Measurements from ENCODE around the gene TTN.
"Not testable (repeated sequence)": the region's sequence is repeated elsewhere in the genome, so short reads cannot be mapped to it uniquely, and the experiment has no call there.

Gene TTN

DNA sequence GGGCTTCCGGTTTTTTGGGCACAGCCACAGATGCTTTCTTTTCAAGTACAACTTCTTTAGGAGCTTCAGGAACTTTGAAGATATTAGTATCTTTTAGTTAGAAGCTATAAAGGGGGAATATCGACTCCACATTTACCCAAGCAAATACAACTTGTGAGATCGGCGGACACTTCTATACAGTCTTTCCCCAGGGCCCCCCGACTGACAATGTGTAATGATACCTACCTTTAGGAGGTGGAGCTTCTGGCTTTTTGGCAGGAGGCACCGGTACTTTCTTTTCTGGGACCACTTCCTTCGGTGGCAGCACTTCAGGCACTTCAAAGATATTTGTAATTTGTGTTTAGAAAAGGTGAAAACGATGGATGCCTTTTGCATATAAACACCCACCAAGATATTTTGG is 148.7 kb downstream of the TTN start:
- not testable (repeated sequence) for H3K9ac ChIP-seq (ENCODE audit: low read depth, low read length); H3K9me3 ChIP-seq (replicated peaks; ENCODE audit: low read length); H3K36me3 ChIP-seq (ENCODE audit: insufficient read depth, low read length); H3K27me3 ChIP-seq (ENCODE audit: control insufficient read depth, insufficient read depth, low read length); H3K4me2 ChIP-seq (ENCODE audit: low read length); H3K4me3 ChIP-seq (ENCODE audit: low read length); H3K4me1 ChIP-seq (ENCODE audit: control insufficient read depth, insufficient read depth, low read length)

DNA sequence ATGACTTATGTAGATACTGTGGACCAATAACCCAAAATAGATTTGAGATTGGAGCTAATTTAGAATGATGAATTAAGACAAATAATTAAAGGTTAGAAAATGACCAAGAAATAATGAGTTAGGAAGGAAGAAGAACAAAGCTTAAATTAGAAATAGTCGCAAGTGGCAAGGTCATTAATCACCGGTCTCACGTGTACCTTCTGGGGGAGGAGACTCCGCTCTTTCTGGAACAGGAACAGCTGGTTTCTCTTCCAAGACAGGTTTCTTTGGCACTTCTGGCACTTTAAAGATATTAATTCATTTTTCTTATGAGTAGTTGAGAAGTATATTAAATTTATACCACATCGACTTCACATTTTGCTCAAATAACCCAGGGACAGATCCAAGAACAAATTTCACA is 156.7 kb downstream of the TTN start:
- Histone ChIP-seq H3K9me3 (replicated peaks; ENCODE audit: low read length) (no peaks in the 10 kb centered on the region), H3K27me3 (ENCODE audit: control insufficient read depth, insufficient read depth, low read length) (no peaks in the 10 kb centered on the region), H3K9ac (ENCODE audit: low read depth, low read length) (no peak overlapping the region), H3K4me1 (ENCODE audit: control insufficient read depth, insufficient read depth, low read length) (no peaks in the 10 kb centered on the region), H3K4me3 (ENCODE audit: low read length) (no peak overlapping the region), H3K36me3 (ENCODE audit: insufficient read depth, low read length) (no peaks in the 10 kb centered on the region), H3K4me2 (ENCODE audit: low read length) (no peak overlapping the region)

DNA sequence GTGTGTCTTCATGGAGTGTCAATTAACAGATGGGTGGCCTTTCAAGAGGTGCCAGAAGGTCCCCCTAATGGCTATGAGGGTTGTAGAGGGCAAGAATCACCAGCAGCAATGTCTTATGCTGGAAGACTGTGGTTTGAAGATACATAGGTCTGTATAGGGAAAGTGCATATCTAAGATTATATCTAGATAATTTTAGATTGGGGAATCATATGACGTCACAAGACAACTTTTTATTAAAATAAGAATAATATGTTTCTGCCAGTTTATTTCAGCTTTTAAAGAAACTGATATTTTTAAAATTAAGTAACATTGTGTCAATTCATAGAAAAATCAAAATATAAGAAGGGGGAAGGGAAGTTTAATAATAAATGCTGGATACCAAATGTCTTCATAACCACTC is 162.3 kb downstream of the TTN start:
- H3K36me3 ChIP-seq (ENCODE audit: insufficient read depth, low read length): no peaks in the 10 kb centered on the region
- H3K4me2 ChIP-seq (ENCODE audit: low read length): no peak overlapping the region
- H3K4me1 ChIP-seq (ENCODE audit: control insufficient read depth, insufficient read depth, low read length): no peaks in the 10 kb centered on the region
- H3K4me3 ChIP-seq (ENCODE audit: low read length): no peak overlapping the region
- no peaks in the 10 kb centered on the region for H3K27me3 ChIP-seq (ENCODE audit: control insufficient read depth, insufficient read depth, low read length)
- no peak overlapping the region for H3K9ac ChIP-seq (ENCODE audit: low read depth, low read length)
- H3K9me3 ChIP-seq (replicated peaks; ENCODE audit: low read length): no peaks in the 10 kb centered on the region

DNA sequence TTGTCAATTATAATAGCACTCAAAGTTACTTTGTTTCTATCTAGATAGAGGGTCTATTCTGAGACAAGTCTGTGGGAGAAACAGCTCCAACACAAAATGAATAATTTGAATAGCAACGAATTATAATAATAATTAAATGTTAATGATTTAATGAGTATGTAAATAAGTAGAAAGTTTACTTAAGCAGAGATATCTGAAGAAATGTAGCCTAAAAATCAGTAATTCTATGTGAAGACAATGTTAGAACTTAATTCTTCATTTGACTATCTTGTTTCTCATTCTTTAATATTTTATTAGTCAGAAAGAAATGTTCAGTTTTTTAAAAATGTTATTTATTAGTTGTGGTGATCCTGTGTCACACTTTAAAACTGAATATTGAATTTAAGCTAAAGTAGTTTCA is 165.7 kb downstream of the TTN start:
- H3K4me2 ChIP-seq (ENCODE audit: low read length): no peak overlapping the region

DNA sequence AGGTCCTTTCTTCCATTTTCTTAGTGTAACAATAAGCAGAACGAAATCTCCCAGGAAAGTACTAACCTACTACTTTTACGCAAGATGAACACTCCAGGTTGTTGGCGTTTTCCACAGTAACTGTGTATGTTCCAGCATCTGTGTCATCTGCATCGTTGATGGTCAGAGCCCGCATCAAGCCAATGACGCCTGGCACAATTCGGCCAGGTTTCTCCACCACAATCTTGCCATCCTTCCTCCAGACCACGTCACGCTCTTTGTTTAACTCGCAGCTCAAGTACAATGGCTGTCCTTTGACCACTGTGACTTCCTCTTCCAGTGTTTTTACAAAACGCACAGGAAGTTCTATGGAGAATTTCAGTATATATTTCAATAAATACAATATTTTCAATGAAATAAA is 171.3 kb downstream of the TTN start:
- Histone ChIP-seq H3K4me3 (ENCODE audit: low read length) (no peak overlapping the region), H3K27me3 (ENCODE audit: control insufficient read depth, insufficient read depth, low read length) (no peaks in the 10 kb centered on the region), H3K9ac (ENCODE audit: low read depth, low read length) (no peak overlapping the region), H3K4me1 (ENCODE audit: control insufficient read depth, insufficient read depth, low read length) (no peaks in the 10 kb centered on the region), H3K36me3 (ENCODE audit: insufficient read depth, low read length) (no peaks in the 10 kb centered on the region), H3K4me2 (ENCODE audit: low read length) (no peak overlapping the region), H3K9me3 (replicated peaks; ENCODE audit: low read length) (no peaks in the 10 kb centered on the region)

More for the DNA sequence above, 165.7 kb downstream of the TTN start:
- no peaks in the 10 kb centered on the region for H3K27me3 ChIP-seq (ENCODE audit: control insufficient read depth, insufficient read depth, low read length)
- H3K36me3 ChIP-seq (ENCODE audit: insufficient read depth, low read length): no peaks in the 10 kb centered on the region
- no peak overlapping the region for H3K9ac ChIP-seq (ENCODE audit: low read depth, low read length)
- no peak overlapping the region for H3K4me3 ChIP-seq (ENCODE audit: low read length)
- no peaks in the 10 kb centered on the region for H3K4me1 ChIP-seq (ENCODE audit: control insufficient read depth, insufficient read depth, low read length)
- H3K9me3 ChIP-seq (replicated peaks; ENCODE audit: low read length): no peaks in the 10 kb centered on the region

DNA sequence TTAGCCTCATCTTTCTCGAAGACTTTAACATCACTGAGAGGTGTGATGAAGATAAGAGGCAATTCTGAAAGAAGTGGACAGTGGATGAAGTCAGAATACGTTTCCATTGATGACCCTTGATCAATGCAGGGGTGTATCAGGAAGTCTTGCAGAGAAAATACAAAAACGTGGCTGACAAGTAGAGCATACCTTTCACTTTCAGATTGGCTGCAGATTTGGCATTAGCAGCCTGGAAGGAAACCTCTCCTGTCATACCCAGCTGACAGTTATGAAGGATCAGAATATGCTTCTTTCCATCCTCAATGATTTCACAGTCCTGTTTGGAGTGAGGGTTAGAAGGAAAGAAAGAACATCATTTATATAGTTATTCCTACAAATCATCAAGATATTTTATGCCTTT is 174.5 kb downstream of the TTN start:
- Histone ChIP-seq H3K4me3 (ENCODE audit: low read length) (no peak overlapping the region), H3K27me3 (ENCODE audit: control insufficient read depth, insufficient read depth, low read length) (no peaks in the 10 kb centered on the region), H3K9me3 (replicated peaks; ENCODE audit: low read length) (no peaks in the 10 kb centered on the region), H3K4me2 (ENCODE audit: low read length) (no peak overlapping the region), H3K36me3 (ENCODE audit: insufficient read depth, low read length) (no peaks in the 10 kb centered on the region), H3K9ac (ENCODE audit: low read depth, low read length) (no peak overlapping the region), H3K4me1 (ENCODE audit: control insufficient read depth, insufficient read depth, low read length) (no peaks in the 10 kb centered on the region)

DNA sequence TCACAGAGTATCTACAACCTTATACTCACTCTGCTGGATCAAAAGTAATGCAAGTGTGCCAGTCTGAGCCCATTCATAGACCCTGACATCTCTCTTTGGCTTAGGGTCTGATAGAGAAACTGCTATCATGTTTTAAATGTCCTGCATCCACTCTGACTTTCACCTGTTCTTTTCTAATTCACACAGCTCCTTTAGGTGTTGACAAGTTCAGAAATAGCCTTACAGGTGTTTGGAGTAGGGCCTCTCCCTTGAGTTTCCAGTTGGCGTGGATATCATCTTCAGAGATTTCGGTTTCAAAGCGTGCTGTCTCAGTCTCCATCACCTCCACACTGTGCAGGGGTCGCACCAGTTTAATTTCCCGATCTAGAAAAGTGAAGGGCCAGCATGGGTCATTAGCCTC is 176.6 kb downstream of the TTN start:
- H3K4me1 ChIP-seq (ENCODE audit: control insufficient read depth, insufficient read depth, low read length): no peaks in the 10 kb centered on the region
- H3K4me3 ChIP-seq (ENCODE audit: low read length): no peak overlapping the region
- H3K9me3 ChIP-seq (replicated peaks; ENCODE audit: low read length): no peaks in the 10 kb centered on the region
- no peaks in the 10 kb centered on the region for H3K27me3 ChIP-seq (ENCODE audit: control insufficient read depth, insufficient read depth, low read length)
- no peak overlapping the region for H3K4me2 ChIP-seq (ENCODE audit: low read length)
- H3K9ac ChIP-seq (ENCODE audit: low read depth, low read length): no peak overlapping the region
- H3K36me3 ChIP-seq (ENCODE audit: insufficient read depth, low read length): no peaks in the 10 kb centered on the region

DNA sequence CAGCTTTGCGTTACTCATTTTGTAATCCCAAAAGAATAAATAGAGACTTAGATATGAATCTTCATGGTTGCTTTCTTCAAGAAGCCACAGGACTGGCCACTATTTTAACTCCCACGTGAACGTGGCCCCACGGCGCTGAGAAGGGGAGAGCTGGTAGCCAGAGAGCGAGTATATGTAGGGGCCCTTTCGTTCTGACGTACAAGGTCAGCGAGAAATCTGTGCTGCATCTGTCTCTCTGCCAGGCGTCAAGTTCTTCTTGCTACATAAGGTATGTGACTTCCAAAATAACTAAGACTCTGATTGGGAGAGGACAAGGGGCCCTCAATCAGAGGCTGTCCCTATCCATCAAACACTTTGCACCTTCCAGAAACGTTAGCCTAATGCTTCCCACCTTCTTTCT is 177.8 kb downstream of the TTN start:
- Histone ChIP-seq H3K36me3 (ENCODE audit: insufficient read depth, low read length) (no peaks in the 10 kb centered on the region), H3K27me3 (ENCODE audit: control insufficient read depth, insufficient read depth, low read length) (no peaks in the 10 kb centered on the region), H3K4me3 (ENCODE audit: low read length) (no peak overlapping the region), H3K4me1 (ENCODE audit: control insufficient read depth, insufficient read depth, low read length) (no peaks in the 10 kb centered on the region), H3K4me2 (ENCODE audit: low read length) (no peak overlapping the region), H3K9ac (ENCODE audit: low read depth, low read length) (no peak overlapping the region), H3K9me3 (replicated peaks; ENCODE audit: low read length) (no peaks in the 10 kb centered on the region)

DNA sequence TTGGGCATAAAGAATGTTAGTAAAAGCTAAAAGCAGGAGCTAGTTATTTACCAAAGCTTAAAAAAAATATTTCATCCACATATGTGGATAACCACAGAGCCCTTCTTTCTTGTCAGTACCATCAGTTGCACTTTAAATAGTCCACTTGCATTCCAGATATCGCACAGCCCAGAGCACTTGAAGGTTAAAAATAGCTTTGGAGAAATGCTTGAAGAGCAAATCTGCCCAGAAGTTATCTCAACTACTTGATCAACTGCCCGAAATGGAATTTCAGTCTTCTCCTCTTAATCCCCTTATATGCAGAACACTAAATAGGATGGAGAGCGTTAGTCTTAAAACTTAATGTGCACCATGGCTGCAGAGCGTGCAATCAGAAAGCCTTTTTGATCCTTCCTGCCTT is 178.6 kb downstream of the TTN start:
- no peaks in the 10 kb centered on the region for H3K4me1 ChIP-seq (ENCODE audit: control insufficient read depth, insufficient read depth, low read length)
- no peak overlapping the region for H3K9ac ChIP-seq (ENCODE audit: low read depth, low read length)
- no peaks in the 10 kb centered on the region for H3K27me3 ChIP-seq (ENCODE audit: control insufficient read depth, insufficient read depth, low read length)
- H3K4me2 ChIP-seq (ENCODE audit: low read length): no peak overlapping the region
- H3K4me3 ChIP-seq (ENCODE audit: low read length): no peak overlapping the region
- H3K36me3 ChIP-seq (ENCODE audit: insufficient read depth, low read length): no peaks in the 10 kb centered on the region
- no peaks in the 10 kb centered on the region for H3K9me3 ChIP-seq (replicated peaks; ENCODE audit: low read length)

DNA sequence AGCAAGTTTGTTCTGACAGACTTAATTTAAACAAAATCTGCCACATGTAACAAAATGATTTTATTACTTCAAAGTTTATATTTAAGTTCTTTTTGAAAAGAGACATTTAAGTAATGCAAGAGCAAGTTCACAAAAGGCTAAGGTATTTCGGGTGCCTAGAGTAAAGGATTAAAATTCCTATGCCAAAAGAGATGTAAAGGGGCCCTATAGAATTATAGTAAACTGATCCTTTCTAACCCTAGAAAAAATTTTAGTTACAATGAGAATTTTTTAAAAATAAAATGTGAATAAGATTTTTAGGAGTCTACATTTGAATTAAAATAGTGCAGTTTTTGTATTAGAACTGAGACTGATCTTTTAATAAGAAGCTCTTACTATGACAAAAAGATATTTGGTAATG is 179.8 kb downstream of the TTN start:
- H3K9ac ChIP-seq (ENCODE audit: low read depth, low read length): no peak overlapping the region
- no peaks in the 10 kb centered on the region for H3K27me3 ChIP-seq (ENCODE audit: control insufficient read depth, insufficient read depth, low read length)
- no peaks in the 10 kb centered on the region for H3K9me3 ChIP-seq (replicated peaks; ENCODE audit: low read length)
- no peak overlapping the region for H3K4me3 ChIP-seq (ENCODE audit: low read length)
- no peaks in the 10 kb centered on the region for H3K4me1 ChIP-seq (ENCODE audit: control insufficient read depth, insufficient read depth, low read length)
- H3K4me2 ChIP-seq (ENCODE audit: low read length): no peak overlapping the region
- H3K36me3 ChIP-seq (ENCODE audit: insufficient read depth, low read length): no peaks in the 10 kb centered on the region

DNA sequence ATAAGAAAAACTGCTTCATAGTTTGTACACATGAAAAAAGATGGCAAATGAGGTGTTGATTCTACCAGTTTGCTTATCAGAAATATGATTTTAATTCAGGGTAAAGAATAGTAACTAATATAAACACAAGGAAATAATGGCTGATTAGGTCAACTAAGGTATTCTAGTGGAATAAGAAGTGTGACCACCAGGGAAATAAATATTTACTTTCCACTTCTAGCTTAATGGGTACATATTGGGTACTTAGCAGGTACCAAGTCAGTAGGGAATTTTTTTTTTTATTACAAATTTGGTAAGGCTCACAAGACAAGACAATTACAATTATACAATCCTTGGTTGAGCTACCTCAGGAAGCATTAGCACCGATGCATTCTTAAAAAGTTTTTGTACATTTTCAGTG is 191.3 kb downstream of the TTN start:
- no peak overlapping the region for H3K4me2 ChIP-seq (ENCODE audit: low read length)
- H3K9me3 ChIP-seq (replicated peaks; ENCODE audit: low read length): no peaks in the 10 kb centered on the region
- H3K27me3 ChIP-seq (ENCODE audit: control insufficient read depth, insufficient read depth, low read length): no peaks in the 10 kb centered on the region
- H3K9ac ChIP-seq (ENCODE audit: low read depth, low read length): no peak overlapping the region
- no peaks in the 10 kb centered on the region for H3K4me1 ChIP-seq (ENCODE audit: control insufficient read depth, insufficient read depth, low read length)
- H3K4me3 ChIP-seq (ENCODE audit: low read length): no peak overlapping the region
- H3K36me3 ChIP-seq (ENCODE audit: insufficient read depth, low read length): no peaks in the 10 kb centered on the region

DNA sequence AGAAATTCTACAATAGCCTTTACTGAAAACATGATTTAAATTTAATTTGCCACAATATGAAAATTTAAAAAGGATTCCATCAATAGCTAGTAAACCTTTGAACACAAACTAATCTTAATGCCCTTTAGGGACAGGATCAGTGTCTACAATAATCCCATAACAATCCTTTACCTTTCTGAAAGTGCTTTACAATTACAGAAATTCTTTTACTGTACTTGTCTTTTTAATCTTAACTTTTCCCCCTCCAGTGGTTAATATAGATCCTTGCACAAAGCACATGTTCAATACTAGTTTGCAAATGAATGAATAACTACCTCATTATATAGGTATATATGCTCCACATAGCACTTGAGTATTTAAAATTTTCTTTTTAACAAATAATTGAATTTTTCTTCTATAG is 204.3 kb downstream of the TTN start:
- Histone ChIP-seq H3K9me3 (replicated peaks; ENCODE audit: low read length) (no peaks in the 10 kb centered on the region), H3K4me1 (ENCODE audit: control insufficient read depth, insufficient read depth, low read length) (no peaks in the 10 kb centered on the region), H3K4me2 (ENCODE audit: low read length) (no peak overlapping the region), H3K27me3 (ENCODE audit: control insufficient read depth, insufficient read depth, low read length) (no peaks in the 10 kb centered on the region), H3K9ac (ENCODE audit: low read depth, low read length) (no peak overlapping the region), H3K4me3 (ENCODE audit: low read length) (no peak overlapping the region), H3K36me3 (ENCODE audit: insufficient read depth, low read length) (no peaks in the 10 kb centered on the region)

DNA sequence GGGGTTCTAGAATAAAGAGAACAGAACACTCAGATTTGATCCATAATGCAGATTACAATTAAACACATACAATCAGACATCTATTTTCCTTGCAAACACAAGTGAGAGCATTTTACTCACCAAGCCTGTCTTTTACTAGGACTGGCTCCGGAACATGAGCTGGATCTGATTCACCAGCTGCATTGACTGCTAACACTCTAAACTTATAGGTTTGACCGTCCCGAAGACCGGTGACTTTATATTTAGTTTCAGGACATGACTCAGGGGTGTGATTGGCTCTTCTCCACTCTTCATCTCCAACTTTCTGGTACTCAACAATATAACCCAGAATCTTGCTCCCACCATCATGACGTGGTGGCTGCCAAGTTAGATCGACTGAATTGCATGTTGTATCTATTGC is 214.6 kb downstream of the TTN start:
- H3K4me2 ChIP-seq (ENCODE audit: low read length): no peak overlapping the region
- H3K27me3 ChIP-seq (ENCODE audit: control insufficient read depth, insufficient read depth, low read length): no peaks in the 10 kb centered on the region
- no peaks in the 10 kb centered on the region for H3K4me1 ChIP-seq (ENCODE audit: control insufficient read depth, insufficient read depth, low read length)
- H3K36me3 ChIP-seq (ENCODE audit: insufficient read depth, low read length): no peaks in the 10 kb centered on the region
- H3K9ac ChIP-seq (ENCODE audit: low read depth, low read length): no peak overlapping the region
- H3K9me3 ChIP-seq (replicated peaks; ENCODE audit: low read length): no peaks in the 10 kb centered on the region
- no peak overlapping the region for H3K4me3 ChIP-seq (ENCODE audit: low read length)
